GM12864 (cell line): ENCODE results near the gene C6orf47.
A peak's percentile ranks its signal among the peaks of the same experiment; 100 is the strongest.

Experiments used
- DNase-seq: peaks from one replicate; pipeline ENCODE4 v3.0.0-alpha.2; 2011; ENCODE audit warnings: low read depth
- H3K4me3 ChIP-seq: 2 replicates; pipeline ENCODE4 v1.5.1; 2011; ENCODE audit warnings: mild to moderate bottlenecking, low read depth, low read length, control low read depth
- TF ChIP-seq, protein P1 (sequence below): IDR thresholded peaks from 2 replicates; pipeline ENCODE4 v1.5.1; 2011; ENCODE audit warnings: low read depth, mild to moderate bottlenecking, moderate library complexity, low read length, control low read depth, inconsistent platforms; ENCODE audit errors: missing control alignments

Gene C6orf47

GRCh38 chr6:31621991-31622390, 38.6 kb downstream of the C6orf47 start:
- H3K4me3 ChIP-seq, result peak overlapping the region; percentile 91
- TF ChIP-seq, protein P1, sequence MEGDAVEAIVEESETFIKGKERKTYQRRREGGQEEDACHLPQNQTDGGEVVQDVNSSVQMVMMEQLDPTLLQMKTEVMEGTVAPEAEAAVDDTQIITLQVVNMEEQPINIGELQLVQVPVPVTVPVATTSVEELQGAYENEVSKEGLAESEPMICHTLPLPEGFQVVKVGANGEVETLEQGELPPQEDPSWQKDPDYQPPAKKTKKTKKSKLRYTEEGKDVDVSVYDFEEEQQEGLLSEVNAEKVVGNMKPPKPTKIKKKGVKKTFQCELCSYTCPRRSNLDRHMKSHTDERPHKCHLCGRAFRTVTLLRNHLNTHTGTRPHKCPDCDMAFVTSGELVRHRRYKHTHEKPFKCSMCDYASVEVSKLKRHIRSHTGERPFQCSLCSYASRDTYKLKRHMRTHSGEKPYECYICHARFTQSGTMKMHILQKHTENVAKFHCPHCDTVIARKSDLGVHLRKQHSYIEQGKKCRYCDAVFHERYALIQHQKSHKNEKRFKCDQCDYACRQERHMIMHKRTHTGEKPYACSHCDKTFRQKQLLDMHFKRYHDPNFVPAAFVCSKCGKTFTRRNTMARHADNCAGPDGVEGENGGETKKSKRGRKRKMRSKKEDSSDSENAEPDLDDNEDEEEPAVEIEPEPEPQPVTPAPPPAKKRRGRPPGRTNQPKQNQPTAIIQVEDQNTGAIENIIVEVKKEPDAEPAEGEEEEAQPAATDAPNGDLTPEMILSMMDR, result no peak
- DNase-seq, result no peak

GRCh38 chr6:31621320-31621939, 39.1 kb downstream of the C6orf47 start:
- TF ChIP-seq, protein P1, result no peak
- peak overlapping the region; percentile 91 for H3K4me3 ChIP-seq
- no peak for DNase-seq

GRCh38 chr6:31620586-31621319, 39.8 kb downstream of the C6orf47 start, which contains the start of gene PRRC2A:
PRRC2A (plus strand) TSS chr6:31620715; CDS start chr6:31622790, 2,075 bp downstream.
- peak; percentile 21 for DNase-seq
- TF ChIP-seq, protein P1, result no peak
- H3K4me3 ChIP-seq, result peak within 1 kb of the TSS; percentile 91

DNA sequence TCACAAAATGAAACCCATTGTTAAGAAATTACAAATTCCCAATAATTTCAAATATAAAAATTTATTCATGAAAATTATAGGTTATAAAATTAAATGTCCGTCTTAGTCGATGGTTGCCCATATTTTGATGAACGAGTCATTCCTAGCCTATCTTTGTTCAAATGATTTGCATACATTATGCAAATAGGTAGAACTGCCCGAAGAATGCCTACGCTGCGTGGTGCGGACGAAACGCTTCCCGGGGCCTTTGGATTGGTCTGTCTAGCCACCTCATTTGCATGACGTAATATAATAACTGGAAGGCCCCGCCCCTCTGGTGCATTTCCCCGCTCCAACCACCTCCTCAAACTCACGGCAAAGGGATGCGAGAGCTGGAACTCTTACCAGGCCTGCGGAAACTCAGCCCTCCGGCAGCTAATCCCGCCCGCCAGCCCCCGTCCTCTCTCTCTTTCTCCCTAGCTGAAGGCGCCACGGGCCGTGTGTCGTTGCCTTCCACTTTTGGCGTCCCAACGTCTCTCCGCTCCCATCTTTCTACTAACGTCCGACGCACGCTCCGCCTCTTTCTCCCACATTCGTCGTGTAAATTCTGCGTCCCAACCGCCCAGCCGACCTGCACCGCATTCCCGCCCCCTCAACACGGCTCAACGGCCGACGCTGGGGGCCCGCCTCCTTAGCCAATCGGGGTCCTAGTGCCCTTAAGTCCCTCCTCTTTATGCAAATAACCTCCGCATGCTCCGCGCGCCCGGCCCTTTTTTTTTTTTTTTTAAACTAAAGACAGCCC, 40.6 kb downstream of the C6orf47 start:
- peak overlapping the region; percentile 85 for H3K4me3 ChIP-seq
- peak; percentile 97 for DNase-seq
- TF ChIP-seq, protein P1, result no peak

GRCh38 chr6:31617010-31617409, 43.6 kb downstream of the C6orf47 start:
- TF ChIP-seq, protein P1, result no peak
- DNase-seq, result no peak
- H3K4me3 ChIP-seq, result no peak overlapping the region

- TF ChIP-seq, protein P1, result no peak
- DNase-seq, result no peak
Measured at GRCh38 chr6:31615748-31616147, 44.8 kb downstream of the C6orf47 start.

More at GRCh38 chr6:31615748-31616147, 44.8 kb downstream of the C6orf47 start:
- H3K4me3 ChIP-seq, result no peak overlapping the region
